Central memory CD8-positive, alpha-beta T cell (primary cell): ENCODE measurements around the gene SAMHD1.
"Not testable (repeated sequence)": the region's sequence is repeated elsewhere in the genome, so short reads cannot be mapped to it uniquely, and the experiment has no call there.

ENCODE experiments used
- ATAC-seq: fragments of 150-1000 bp; cut with Tn5 transposase; replicated peaks from 2 replicates; pipeline ENCODE4 v1.10.0; 2022; ENCODE audit warnings: mild to moderate bottlenecking, moderate FRiP score, moderate number of reproducible peaks; ENCODE audit not compliant: poor library complexity, severe bottlenecking; ENCODE audit errors: extremely low read depth
- DNase-seq, 2 donors: peaks; one replicate each; pipeline ENCODE4 v3.0.0; 2021; ENCODE audit warnings: low spot score in 2 of 2
- H3K27ac Mint-ChIP-seq: one replicate; pipeline ENCODE4 v1.8.0; 2022; ENCODE audit warnings: low read depth, mild to moderate bottlenecking, moderate library complexity, mixed read lengths
- H3K27me3 Mint-ChIP-seq: one replicate; pipeline ENCODE4 v1.8.0; 2022; ENCODE audit warnings: mixed read lengths
- H3K36me3 Mint-ChIP-seq: one replicate; pipeline ENCODE4 v1.8.0; 2022; ENCODE audit warnings: mild to moderate bottlenecking, moderate library complexity, mixed read lengths; ENCODE audit not compliant: insufficient read depth
- H3K4me1 Mint-ChIP-seq: one replicate; pipeline ENCODE4 v1.8.0; 2022; ENCODE audit warnings: mixed read lengths
- H3K4me3 Mint-ChIP-seq: one replicate; pipeline ENCODE4 v1.8.0; 2022; ENCODE audit warnings: mild to moderate bottlenecking, moderate library complexity, mixed read lengths
- H3K9me3 Mint-ChIP-seq: one replicate; pipeline ENCODE4 v1.8.0; 2022; ENCODE audit warnings: mixed read lengths

SAMHD1 gene

GRCh38 chr20:36950414-36951197 lies 902 bp downstream of the SAMHD1 start:
- H3K27ac Mint-ChIP-seq = peak overlapping the region; percentile 99
- peaks cover 44% of the 10 kb centered on the region for H3K4me1 Mint-ChIP-seq
- H3K9me3 Mint-ChIP-seq = no peaks in the 10 kb centered on the region
- peak overlapping the region; percentile 86 for H3K4me3 Mint-ChIP-seq
- H3K27me3 Mint-ChIP-seq = no peaks in the 10 kb centered on the region
- H3K36me3 Mint-ChIP-seq = peaks cover 48% of the 10 kb centered on the region
- DNase-seq = no peak
- peak; percentile 10 for ATAC-seq

DNA sequence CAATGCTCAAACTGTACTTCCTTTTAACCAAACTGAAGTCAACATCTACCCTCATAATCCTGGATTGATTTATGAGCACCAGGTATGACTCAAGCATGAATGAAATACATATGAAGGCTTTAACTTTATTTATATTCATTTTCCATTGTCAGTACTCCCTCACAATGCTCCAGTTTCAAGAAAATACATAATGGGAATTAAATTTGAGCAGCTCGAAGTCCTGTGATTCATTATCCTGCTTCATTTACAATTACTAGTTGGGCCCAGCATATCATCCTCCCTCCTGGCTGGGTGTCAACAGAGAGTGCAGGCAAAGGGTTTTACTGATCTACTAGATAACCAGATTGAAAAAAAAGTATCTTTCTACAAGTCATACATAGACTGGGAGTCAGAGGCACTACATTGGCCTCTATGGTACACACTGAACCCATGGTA lies 10.1 kb downstream of the SAMHD1 start:
- DNase-seq (no peak), ATAC-seq (no peak)
- Mint-ChIP-seq H3K27me3 (no peaks in the 10 kb centered on the region), H3K9me3 (no peaks in the 10 kb centered on the region), H3K4me1 (peaks cover 47% of the 10 kb centered on the region), H3K36me3 (peaks cover 78% of the 10 kb centered on the region), H3K4me3 (peak overlapping the region; percentile 29), H3K27ac (peak overlapping the region; percentile 98)

GRCh38 chr20:36937402-36937770 lies 14.1 kb downstream of the SAMHD1 start:
- Mint-ChIP-seq H3K27ac (peak overlapping the region; percentile 80), H3K27me3 (no peaks in the 10 kb centered on the region), H3K4me3 (peak overlapping the region; percentile 31), H3K4me1 (peaks cover 46% of the 10 kb centered on the region), H3K9me3 (no peaks in the 10 kb centered on the region), H3K36me3 (peaks cover 69% of the 10 kb centered on the region)
- no peak for ATAC-seq
- no peak for DNase-seq

GRCh38 chr20:36936761-36937401 lies 14.6 kb downstream of the SAMHD1 start:
- Mint-ChIP-seq H3K4me3 (peak overlapping the region; percentile 31), H3K36me3 (peaks cover 74% of the 10 kb centered on the region), H3K4me1 (peaks cover 47% of the 10 kb centered on the region), H3K27ac (peak overlapping the region; percentile 80)
- not testable (repeated sequence) for DNase-seq, H3K27me3 Mint-ChIP-seq, H3K9me3 Mint-ChIP-seq, ATAC-seq

GRCh38 chr20:36936341-36936740 lies 15.2 kb downstream of the SAMHD1 start:
- H3K4me1 Mint-ChIP-seq = peaks cover 41% of the 10 kb centered on the region
- ATAC-seq (no peak), DNase-seq (no peak)
- no peak overlapping the region for H3K4me3 Mint-ChIP-seq
- H3K27me3 Mint-ChIP-seq = no peaks in the 10 kb centered on the region
- H3K9me3 Mint-ChIP-seq = no peaks in the 10 kb centered on the region
- H3K36me3 Mint-ChIP-seq = peaks cover 76% of the 10 kb centered on the region
- no peak overlapping the region for H3K27ac Mint-ChIP-seq

DNA sequence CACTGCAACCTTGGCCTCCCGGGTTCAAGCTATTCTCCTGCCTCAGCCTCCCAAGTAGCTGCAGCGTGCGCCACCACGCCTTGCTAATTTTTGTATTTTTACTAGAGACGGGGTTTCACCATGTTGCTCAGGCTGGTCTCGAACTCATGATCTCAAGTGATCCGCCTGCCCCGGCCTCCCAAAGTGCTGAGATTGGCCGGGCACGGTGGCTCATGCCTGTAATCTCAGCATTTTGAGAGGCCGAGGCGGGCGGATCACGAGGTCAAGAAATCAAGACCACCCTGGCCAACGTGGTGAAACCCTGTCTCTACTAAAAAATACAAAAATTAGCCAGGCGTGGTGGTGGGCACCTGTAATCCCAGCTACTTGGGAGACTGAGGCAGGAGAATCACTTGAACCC lies 17.9 kb downstream of the SAMHD1 start:
- ATAC-seq, H3K9me3 Mint-ChIP-seq, H3K4me3 Mint-ChIP-seq, H3K27me3 Mint-ChIP-seq, DNase-seq, H3K27ac Mint-ChIP-seq: not testable (repeated sequence)
- peaks cover 87% of the 10 kb centered on the region for H3K36me3 Mint-ChIP-seq
- H3K4me1 Mint-ChIP-seq = peaks cover 43% of the 10 kb centered on the region

DNA sequence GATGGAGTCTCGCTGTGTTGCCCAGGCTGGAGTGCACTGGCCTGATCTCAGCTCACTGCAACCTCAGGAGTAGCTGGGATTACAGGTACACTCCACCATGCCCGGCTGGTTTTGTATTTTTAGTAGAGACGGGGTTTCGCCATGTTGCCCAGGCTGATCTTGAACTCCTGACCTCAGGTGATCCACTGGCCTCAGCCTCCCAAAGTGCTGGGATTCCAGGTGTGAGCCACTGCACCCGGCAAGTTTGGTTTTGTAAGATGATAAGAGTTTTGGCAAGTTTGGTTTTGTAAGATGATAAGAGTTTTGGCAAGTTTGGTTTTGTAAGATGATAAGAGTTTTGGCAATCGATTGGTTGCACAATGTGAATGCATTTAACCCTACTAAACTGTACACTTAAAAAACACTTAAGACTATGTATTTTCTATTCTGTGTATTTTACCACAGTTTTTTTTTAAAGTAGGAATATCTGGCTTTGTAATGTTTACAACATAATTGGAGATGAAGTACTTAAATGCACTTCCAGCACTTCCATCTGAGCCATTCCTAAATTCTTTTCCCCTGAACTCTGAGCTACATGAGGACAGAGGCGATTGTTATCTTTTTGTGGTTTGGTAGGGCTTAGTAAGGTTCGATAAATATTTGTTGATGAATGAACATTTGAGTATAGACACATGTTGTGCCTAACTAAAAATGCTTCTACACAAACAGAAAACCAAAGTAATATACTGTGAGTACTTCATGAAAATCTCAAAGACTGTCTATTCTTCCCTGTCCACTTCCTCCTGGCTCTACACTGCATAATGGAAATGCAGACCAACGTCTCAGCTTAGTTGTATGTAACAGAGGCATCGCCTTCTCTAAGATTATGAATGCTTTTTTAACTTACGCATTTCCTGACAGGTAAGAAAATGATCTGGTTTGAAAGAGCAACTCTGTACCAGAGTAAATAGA lies 18.8 kb downstream of the SAMHD1 start:
- Mint-ChIP-seq H3K27me3 (no peaks in the 10 kb centered on the region), H3K27ac (peak overlapping the region; percentile 88), H3K4me1 (peaks cover 43% of the 10 kb centered on the region), H3K36me3 (peaks cover 88% of the 10 kb centered on the region), H3K9me3 (no peaks in the 10 kb centered on the region), H3K4me3 (peak overlapping the region; percentile 7)
- DNase-seq (no peak), ATAC-seq (no peak)

- Mint-ChIP-seq H3K27ac (peak overlapping the region; percentile 88), H3K4me3 (peak overlapping the region; percentile 7), H3K4me1 (peaks cover 43% of the 10 kb centered on the region), H3K36me3 (peaks cover 89% of the 10 kb centered on the region)
- ATAC-seq, H3K27me3 Mint-ChIP-seq, DNase-seq, H3K9me3 Mint-ChIP-seq: not testable (repeated sequence)
Measured at GRCh38 chr20:36932067-36932466, 19.4 kb downstream of the SAMHD1 start.

- H3K27me3 Mint-ChIP-seq = no peaks in the 10 kb centered on the region
- peaks cover 87% of the 10 kb centered on the region for H3K36me3 Mint-ChIP-seq
- DNase-seq (no peak), ATAC-seq (no peak)
- peak overlapping the region; percentile 73 for H3K4me3 Mint-ChIP-seq
- H3K4me1 Mint-ChIP-seq = peaks cover 48% of the 10 kb centered on the region
- H3K27ac Mint-ChIP-seq = peak overlapping the region; percentile 88
- H3K9me3 Mint-ChIP-seq = no peaks in the 10 kb centered on the region
Measured at GRCh38 chr20:36929691-36930090, 21.8 kb downstream of the SAMHD1 start.

- Mint-ChIP-seq H3K27ac (peak overlapping the region; percentile 88), H3K9me3 (no peaks in the 10 kb centered on the region), H3K36me3 (peaks cover 88% of the 10 kb centered on the region), H3K4me3 (no peak overlapping the region), H3K27me3 (no peaks in the 10 kb centered on the region), H3K4me1 (peaks cover 50% of the 10 kb centered on the region)
- no peak for ATAC-seq
- no peak for DNase-seq
Measured at GRCh38 chr20:36929290-36929689, 22.2 kb downstream of the SAMHD1 start.

GRCh38 chr20:36927704-36928103 lies 23.8 kb downstream of the SAMHD1 start:
- H3K27ac Mint-ChIP-seq = no peak overlapping the region
- ATAC-seq (no peak), DNase-seq (no peak)
- no peaks in the 10 kb centered on the region for H3K9me3 Mint-ChIP-seq
- H3K4me3 Mint-ChIP-seq = no peak overlapping the region
- H3K27me3 Mint-ChIP-seq = no peaks in the 10 kb centered on the region
- peaks cover 55% of the 10 kb centered on the region for H3K4me1 Mint-ChIP-seq
- peaks cover 93% of the 10 kb centered on the region for H3K36me3 Mint-ChIP-seq

DNA sequence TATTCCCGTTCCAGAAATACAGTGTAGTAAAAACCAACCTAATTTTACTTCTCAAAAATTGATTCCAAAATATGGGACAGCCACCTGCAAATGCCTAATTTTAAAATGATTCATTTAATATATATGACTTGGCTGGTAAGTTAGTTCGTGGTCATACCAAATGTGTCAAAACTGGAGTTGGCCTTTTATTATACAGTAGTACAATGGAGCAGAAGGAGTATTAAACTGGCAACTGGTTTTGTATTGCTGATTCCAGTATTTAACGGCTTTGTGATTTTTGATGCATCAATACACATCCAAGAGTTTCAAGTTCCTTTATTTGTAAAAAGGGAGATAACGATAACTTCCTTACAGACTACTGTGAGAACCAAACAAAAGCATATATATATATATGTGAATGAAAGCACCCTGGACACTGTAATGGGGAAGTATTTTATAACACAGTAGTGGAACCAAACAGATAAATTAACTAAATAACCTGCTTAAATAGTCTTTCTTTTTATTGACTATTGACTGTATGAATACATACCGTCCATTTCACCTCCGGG lies 24.8 kb downstream of the SAMHD1 start:
- Mint-ChIP-seq H3K27ac (peak overlapping the region; percentile 9), H3K36me3 (peaks cover 90% of the 10 kb centered on the region), H3K9me3 (no peaks in the 10 kb centered on the region), H3K4me1 (peaks cover 50% of the 10 kb centered on the region), H3K27me3 (no peaks in the 10 kb centered on the region), H3K4me3 (no peak overlapping the region)
- ATAC-seq = no peak
- DNase-seq = no peak
